ENCODE results near the gene PUS10. TPM values are rescaled to one million over a fixed set of nuclear protein-coding genes. Genes with fewer than 3 reads are reported as not detected.

The PUS10 gene
- total RNA-seq, 1 experiment from 2014 or later, result 8.2 TPM

DNA sequence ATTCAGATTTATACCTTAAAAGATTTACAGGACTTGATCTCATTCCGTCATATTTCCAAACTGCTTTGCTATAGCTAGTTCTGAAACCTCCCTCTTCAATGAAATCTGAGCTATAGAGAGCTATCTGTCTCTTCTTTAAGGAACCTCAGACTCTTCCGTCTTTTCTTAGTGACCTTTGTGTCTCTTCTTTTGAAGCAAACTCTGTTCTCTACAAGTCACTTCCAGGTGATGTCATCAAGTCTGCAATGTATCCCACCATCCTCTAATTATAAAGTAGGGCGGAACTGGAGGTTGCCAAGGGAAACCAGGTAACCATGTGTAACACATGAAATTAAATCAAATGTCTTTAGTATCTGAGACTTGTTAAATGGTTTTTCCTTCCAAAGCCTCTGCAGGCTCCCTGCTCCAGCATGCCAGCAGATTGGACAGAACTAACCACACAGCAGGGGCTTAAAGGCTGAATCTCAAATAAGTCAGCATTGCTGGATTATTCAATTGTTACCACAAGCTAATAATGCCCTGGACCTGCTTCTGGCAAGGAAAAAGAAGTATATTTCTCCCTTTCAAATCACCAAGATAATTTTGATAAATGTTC is 41.7 kb downstream of the PUS10 start:
- in situ Hi-C loops (cut with HindIII; ENCODE audit: low sequenced_read_pairs), result no loop called here
- peak; percentile 31 for DNase-seq (ENCODE audit: low spot score)

DNA sequence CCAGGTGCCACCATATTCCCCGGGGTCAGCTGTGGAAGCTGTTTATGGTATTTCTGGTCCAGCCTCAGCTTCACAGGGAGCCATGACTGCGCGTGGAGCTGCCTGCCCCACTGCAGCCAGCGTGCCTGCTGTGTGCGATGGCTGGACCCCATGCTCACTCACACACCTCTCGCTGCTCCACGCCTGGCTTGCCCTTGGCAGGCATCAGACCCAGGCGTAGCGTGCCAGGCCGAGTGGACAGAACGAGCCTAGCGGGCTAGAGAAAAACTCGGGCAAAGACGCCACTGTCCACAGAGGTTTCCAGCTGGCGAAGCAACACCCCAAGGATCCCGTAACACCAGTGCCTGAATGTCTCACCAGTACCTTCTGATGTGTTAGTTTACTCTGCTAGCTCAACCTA is 43.4 kb downstream of the PUS10 start:
- DNase-seq (ENCODE audit: low spot score), result no peak
- in situ Hi-C loops (cut with HindIII; ENCODE audit: low sequenced_read_pairs), result no loop called here

DNA sequence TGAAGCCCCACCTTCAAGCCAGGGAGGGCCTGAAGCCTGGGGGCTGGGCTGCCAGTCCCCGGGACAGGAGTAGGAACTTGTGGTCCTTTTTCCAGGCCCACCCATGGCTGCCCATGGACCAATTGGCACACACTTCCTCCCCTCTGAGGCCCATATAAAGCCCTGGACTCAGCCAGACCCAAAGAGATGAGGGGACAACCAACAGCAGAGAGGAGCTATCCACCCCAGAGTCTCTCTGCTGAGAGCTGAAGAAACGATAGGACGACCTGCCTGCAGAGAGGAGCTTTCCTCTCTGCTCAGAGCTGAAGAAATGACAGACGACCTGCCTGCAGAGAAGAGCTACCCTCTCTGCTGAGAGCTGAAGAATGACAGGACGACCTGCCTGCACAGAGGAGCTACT is 44.4 kb downstream of the PUS10 start:
- no peak for DNase-seq (ENCODE audit: low spot score)
- in situ Hi-C loops (cut with HindIII; ENCODE audit: low sequenced_read_pairs), result no loop called here

DNA sequence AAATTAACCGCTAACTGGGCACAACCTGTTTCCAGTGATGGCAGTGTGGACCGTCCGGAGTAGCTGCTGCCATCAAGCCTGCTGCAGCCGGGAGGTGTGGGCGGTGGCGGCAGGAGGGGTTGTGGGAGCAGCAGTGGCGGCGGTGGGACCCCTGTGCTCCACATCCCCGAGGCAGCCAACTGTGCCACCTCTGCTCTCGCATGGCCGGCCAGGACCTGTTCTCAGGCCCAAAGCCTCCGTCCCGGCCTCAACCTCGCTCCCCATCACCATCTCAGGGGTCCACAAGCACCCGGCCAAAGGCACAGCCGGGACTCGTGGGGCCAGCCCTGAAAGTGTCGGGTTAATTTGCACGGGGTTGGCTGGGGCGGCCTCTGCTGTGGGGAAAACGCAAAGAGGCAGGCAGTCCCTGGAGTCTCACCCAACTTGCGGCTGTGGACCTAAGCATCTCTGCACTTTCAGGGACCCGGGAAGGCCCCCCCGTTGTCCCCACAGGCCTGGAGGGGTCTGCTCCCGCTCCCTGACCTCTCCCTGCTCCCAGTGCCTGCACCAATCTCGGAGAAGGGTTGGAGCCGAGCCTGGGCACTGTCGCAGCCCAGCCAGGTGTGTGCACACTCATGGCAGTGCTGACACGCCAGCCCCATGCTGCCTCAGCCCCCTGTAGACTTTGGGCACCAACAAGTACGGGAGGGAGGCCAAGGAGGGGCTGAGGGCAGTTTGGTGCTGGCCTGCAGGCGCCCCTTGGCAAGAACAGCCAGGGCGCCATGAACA is 45.0 kb downstream of the PUS10 start:
- in situ Hi-C loops (cut with HindIII; ENCODE audit: low sequenced_read_pairs), result no loop called here
- no peak for DNase-seq (ENCODE audit: low spot score)

DNA sequence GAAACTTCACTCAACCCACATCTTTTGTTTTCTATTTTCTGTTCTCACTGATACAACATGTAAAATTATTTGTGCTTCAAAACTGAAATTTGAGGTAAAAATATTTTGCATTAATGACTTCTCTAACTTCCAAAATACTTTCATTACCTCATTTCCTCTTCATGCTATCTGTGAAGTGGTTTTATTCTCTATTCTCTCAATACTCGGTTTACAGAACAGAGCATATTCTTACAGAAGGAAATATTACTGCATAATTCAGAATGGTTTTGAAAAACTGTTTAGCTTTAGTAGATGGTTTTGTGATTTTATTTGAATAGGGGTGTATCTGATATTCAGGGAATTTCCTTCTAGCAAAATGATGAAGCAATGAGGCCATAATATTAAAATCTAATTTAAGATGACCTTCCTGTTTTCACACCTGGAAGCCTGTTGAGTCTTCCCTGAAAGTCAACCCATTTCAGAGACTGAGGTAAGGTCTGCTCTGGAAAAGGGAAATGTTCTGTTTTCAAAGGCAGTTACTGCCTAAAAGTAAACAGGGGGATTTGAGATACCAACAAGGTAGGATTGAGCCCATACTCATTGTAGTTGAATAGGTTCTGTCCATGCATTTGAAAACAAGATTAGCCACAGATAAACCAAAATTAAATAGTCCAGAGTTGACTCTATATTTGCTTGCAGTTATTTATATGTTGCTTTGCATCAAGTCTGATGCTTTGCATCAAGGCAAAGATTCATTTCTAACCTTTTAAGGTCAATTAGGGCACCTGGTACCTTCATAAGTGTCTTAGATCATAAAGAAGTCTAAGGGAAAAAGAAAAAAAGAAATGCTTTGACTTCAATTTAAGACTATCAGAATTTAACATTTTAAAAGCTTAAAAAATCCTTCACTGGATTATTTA is 51.3 kb downstream of the PUS10 start:
- in situ Hi-C loops (cut with HindIII; ENCODE audit: low sequenced_read_pairs), result no loop called here
- DNase-seq (ENCODE audit: low spot score), result no peak

DNA sequence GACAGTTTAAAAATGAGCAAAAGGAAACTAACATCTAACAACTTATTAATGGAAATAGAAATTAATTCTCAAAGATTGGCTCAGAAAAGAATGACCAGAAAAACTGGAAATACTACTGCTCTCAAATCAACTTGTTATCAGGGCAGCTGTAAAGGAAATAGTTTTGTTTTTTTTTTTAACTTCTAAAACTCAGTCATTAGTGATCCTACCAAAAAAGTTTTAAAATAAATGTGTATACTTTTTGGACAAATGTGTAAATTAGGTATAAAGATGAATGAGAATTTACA is 52.6 kb downstream of the PUS10 start:
- DNase-seq (ENCODE audit: low spot score), result no peak

DNA sequence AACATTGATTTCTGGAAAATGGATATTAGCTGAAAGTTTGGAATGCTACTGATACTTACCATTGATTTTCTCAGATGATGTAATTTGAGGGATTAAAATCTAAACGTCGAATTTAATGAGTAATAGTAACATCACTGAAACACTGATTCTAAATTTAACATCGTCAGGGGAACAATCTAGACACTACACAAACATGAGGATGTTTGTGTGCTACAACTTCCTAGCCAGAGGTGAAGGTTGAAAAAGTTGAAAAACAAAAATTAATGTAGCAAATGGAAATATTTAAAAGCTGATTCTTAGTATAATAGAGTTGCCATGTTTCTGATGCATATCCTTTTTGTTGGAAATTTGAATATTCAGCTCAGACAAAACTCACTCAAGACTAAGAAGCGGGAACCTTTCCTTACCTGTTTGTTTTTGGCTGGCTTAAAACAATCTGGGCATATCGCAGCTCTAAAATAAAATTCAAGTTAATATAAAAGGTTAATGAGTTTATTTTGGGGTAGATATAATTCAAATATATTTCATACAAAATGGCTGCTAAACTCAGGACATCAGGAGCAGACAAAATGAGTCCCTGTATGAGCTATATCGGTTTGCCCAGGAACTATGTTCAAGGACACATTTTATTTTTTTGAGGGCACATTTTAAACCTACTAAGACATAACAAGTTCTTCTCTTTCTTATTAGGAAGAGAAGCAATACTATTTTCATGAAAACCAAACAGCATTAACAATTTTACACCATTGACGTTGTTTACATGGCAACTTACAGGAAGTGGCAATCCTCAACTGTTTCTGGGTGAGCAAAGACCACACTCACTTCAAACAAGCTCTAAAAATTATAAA is 53.2 kb downstream of the PUS10 start:
- in situ Hi-C loops (cut with HindIII; ENCODE audit: low sequenced_read_pairs), result no loop called here
- DNase-seq (ENCODE audit: low spot score), result no peak

More for the DNA sequence above, 52.6 kb downstream of the PUS10 start:
- in situ Hi-C loops (cut with HindIII; ENCODE audit: low sequenced_read_pairs), result no loop called here

DNA sequence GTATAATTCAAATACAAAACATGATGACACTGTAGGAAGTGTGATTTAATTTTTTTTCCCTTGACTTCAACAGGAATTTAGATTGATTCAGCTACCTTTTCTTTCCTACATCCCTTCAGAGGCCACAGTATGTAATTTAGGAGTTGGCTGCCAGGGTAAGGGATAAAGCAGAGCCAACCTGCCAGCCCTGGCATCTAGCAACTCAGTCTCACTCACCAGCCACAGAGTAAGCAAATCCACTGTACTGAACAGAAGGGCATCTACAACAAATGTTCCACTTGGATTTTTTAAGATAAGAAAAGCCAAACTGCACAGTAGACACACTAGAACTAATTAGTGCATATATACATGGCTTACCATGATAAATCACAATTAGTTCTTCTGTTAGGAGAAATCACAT is 54.9 kb downstream of the PUS10 start:
- DNase-seq (ENCODE audit: low spot score), result peak; percentile 86
- in situ Hi-C loops (cut with HindIII; ENCODE audit: low sequenced_read_pairs), result no loop called here

DNA sequence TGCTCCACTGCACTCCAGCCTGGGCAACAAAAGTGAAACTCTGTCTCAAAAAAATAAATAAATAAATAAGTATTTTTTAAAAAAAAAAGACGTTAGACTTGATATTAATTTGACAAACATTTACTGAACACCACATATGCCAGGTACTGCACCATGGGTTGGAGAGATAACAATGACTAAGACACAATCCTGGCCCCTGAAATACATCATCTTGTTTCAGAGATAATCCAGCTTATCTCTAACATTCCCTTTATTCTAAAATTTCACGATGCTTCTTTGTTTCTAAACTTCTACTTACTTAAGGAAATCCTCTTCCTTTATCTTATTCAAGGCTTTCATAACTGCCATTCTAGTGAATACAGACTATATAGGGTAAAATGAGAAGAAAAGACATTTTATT is 55.5 kb downstream of the PUS10 start:
- in situ Hi-C loops (cut with HindIII; ENCODE audit: low sequenced_read_pairs), result no loop called here

DNA sequence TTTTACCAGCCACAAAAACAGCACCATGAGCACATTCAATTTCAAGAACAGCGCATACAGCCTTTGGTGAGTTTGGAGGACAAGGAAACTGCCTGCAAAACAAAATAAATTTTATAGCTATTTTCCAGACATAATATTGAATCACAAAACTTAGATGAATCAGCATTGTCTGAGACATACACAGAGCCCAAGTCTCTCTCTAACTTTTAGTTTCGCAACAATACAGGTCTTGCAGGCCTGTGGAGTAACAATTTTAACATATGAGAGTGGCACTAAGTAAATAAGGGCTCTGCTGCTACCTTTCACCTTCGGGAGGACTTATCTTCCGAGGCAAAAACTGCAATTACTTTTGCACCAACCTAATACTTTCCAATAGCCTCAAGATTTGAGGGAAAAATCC is 56.6 kb downstream of the PUS10 start:
- in situ Hi-C loops (cut with HindIII; ENCODE audit: low sequenced_read_pairs), result no loop called here

More for the DNA sequence above, 55.5 kb downstream of the PUS10 start:
- DNase-seq (ENCODE audit: low spot score), result no peak

DNA sequence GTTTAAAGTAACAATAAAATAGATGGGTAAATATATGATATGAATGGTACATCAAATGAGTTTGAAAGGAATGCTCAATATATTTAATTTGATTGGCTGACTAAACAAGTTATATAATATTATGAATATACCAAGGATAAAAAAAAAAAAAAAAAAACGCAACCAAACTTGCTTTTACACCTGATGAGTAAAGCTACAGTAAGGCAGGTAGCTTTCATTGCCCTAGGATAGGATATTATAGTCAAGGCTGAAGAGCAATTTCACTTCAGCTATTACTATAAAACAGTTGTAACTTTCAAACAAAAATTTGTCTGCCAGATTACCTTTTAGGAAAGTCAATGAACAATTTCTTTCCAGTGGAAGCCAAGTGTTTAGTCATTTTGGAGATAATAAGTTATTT is 57.3 kb downstream of the PUS10 start:
- in situ Hi-C loops (cut with HindIII; ENCODE audit: low sequenced_read_pairs), result no loop called here

More for the DNA sequence above, 56.6 kb downstream of the PUS10 start:
- DNase-seq (ENCODE audit: low spot score), result no peak

DNA sequence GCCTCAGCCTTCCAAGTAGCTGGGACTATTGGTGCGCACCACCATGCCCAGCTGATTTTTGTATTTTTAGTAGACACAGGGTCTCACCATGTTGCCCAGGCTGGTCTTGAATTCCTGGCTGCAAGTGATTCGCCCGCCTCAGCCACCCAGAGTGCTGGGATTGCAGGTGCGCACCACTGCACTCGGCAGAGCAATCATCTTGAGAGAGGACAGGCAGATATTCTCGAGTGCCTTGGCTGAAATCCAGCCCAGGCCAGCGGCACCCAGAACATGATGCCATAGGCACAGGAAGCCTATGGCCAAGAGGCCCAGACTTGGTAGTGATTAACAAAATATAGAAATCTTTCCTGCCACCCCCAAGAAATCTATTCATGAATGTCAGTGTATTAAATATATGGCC is 58.6 kb downstream of the PUS10 start:
- in situ Hi-C loops (cut with HindIII; ENCODE audit: low sequenced_read_pairs), result no loop called here
- DNase-seq (ENCODE audit: low spot score), result no peak

More for the DNA sequence above, 57.3 kb downstream of the PUS10 start:
- no peak for DNase-seq (ENCODE audit: low spot score)

DNA sequence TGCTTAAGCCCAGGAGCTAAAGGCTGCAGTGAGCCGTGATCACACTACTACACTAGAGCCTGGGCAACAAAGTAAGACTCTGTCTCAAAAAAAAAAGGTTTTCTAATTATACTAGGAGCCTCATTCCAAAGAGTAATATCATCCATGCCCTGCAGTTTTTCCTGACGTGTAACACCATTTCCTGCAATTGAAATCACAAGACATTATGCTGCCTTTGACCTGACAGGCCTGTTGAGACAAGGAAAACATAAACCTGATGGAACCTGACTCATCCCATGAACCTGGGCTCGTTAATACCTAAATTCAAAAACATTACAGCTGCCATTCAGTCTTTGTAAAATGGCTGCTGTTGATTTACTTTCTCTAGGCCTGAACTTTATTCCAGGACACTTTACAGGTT is 59.3 kb downstream of the PUS10 start:
- DNase-seq (ENCODE audit: low spot score), result no peak
- in situ Hi-C loops (cut with HindIII; ENCODE audit: low sequenced_read_pairs), result no loop called here

DNA sequence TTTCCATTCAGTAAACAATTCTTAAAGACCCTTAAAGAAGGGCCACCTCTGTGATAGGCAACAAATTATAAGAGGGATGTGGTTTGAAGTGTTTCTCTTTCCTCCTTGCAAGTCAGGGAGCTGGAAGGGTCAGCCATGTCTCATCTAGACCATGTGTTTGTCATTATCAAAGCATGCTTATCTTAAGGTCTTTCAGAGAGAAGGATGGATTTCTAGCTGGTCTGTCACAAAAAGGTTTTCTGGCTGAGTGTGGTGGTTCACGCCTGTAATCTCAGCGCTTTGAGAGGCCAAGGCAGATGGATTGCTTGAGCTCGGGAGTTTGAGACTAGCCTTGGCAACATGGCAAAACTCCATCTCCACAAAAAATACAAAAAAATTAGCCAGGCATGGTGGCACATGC is 59.7 kb downstream of the PUS10 start:
- no peak for DNase-seq (ENCODE audit: low spot score)
- in situ Hi-C loops (cut with HindIII; ENCODE audit: low sequenced_read_pairs), result no loop called here

DNA sequence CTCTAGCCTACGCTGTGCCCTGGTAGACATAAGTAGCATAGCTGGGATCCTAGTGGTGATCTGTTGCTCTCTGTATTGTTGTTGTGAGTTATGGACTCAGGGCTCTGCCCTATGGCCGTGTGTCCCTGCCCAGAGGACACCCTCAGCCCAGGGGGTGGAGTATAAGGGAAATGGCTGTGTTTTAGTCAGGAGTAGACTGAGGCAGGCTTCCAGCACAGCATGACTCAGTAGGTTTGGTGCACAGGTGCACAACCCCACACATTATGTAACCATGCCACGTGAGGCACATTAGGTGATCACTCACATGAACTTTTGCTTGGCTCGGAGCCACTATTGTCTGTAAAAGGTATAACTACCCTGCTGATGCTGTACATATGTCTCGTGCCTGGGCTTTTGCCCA is 60.4 kb downstream of the PUS10 start:
- in situ Hi-C loops (cut with HindIII; ENCODE audit: low sequenced_read_pairs), result no loop called here
- no peak for DNase-seq (ENCODE audit: low spot score)

DNA sequence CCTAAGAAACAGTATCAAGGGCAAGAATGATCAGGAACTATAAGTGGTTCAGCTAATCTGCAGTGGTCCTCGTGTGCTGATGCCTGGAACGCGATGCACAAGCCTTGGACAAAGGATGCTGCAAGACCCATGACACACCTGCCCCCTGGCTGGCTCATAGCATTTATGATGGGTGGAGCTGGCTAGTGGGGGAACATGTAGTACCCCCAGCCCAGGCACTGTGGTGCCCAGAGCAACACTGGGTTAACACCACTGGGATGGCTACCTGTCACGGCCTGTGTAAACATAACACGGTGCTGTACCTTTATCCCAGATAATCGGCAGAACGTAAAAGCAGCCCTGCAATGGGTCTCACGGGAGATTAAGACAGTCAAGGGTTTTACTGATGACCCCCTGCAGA is 60.8 kb downstream of the PUS10 start:
- in situ Hi-C loops (cut with HindIII; ENCODE audit: low sequenced_read_pairs), result no loop called here
- DNase-seq (ENCODE audit: low spot score), result no peak

DNA sequence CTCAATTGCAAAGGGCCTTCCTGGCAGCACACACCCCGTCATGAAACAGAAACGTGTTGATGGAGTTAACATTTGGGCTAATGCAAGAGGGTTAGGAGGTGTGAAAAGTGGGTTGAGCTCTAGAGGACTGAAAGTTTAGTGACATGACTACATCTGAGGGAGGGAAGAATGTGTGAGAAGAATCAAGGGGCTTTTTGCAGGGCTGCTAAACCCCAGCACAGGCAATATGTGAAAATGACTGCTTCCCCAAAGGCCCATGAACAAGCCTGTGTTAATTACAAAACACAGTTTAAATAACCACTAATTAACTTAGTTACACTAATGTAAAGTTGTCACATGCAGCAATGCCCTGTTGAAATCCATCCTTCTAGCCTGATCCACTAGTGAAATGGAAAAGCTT is 63.9 kb downstream of the PUS10 start:
- DNase-seq (ENCODE audit: low spot score), result no peak
- in situ Hi-C loops (cut with HindIII; ENCODE audit: low sequenced_read_pairs), result loop anchor here (5.0 kb wide), 1 partner anchor 92 kb away; no protein-coding TSS in a partner anchor

DNA sequence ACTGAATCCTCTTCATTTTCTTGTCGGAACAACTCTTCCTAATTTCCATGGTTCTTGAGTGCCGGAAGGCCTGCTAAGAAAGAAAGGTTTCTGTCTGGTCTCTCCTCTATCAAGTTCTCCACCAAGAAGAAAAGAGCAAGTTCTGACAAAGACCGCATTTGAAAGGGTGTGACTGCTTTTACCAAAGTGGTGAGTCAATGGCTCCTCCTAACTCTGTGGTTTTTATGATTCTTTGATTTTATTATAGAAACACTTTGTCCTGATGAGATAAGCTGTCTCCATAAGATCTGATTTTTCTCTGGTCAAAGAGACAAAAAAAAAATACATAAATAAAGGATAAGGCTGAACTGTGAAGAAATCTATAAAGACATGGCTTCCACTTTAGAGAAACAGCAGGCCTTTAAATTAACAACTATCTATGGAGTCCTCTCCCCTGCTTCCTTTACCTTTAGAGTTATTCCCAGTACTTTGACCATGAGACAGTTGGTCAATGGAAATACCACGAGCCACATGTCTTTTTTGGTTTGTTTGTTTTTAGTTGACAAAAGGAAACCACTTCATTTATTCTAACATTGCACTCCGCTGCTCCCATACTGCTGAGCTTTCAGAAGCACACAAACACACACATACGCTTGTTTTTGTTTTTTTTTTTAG is 69.0 kb downstream of the PUS10 start:
- in situ Hi-C loops (cut with HindIII; ENCODE audit: low sequenced_read_pairs), result loop anchor here (5.0 kb wide), 1 partner anchor 37 kb away; no protein-coding TSS in a partner anchor
- no peak for DNase-seq (ENCODE audit: low spot score)

DNA sequence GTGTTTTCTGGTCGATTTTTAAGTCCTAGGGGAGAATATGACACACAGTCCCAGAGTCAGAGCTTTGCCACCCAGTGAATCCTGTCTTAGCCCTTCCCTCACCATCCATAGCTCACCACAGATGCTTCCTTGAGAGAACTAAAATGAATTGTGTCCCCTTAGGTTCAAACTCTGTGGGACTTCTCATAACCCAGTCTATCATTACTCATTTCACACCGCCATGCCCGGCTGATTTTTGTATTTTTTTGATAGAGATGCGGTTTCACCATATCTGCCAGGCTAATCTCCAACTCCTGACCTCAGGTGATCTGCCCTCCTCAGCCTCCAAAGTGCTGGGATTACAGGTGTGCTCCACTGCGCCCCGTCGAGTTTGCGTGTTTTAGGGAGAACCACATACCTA is 69.9 kb downstream of the PUS10 start:
- in situ Hi-C loops (cut with HindIII; ENCODE audit: low sequenced_read_pairs), result loop anchor here (5.0 kb wide), 1 partner anchor 36 kb away; no protein-coding TSS in a partner anchor
- no peak for DNase-seq (ENCODE audit: low spot score)
